RPMI8226 (cell line): ENCODE measurements around the gene KASH5.

Source experiments
- DNase-seq: peaks from one replicate; pipeline ENCODE4 v3.0.0-alpha.2; 2015

KASH5 gene, protein sequence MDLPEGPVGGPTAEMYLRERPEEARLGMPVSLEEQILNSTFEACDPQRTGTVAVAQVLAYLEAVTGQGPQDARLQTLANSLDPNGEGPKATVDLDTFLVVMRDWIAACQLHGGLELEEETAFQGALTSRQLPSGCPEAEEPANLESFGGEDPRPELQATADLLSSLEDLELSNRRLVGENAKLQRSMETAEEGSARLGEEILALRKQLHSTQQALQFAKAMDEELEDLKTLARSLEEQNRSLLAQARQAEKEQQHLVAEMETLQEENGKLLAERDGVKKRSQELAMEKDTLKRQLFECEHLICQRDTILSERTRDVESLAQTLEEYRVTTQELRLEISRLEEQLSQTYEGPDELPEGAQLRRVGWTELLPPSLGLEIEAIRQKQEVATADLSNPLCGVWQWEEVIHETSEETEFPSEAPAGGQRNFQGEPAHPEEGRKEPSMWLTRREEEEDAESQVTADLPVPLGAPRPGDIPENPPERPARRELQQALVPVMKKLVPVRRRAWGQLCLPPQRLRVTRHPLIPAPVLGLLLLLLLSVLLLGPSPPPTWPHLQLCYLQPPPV

DNA sequence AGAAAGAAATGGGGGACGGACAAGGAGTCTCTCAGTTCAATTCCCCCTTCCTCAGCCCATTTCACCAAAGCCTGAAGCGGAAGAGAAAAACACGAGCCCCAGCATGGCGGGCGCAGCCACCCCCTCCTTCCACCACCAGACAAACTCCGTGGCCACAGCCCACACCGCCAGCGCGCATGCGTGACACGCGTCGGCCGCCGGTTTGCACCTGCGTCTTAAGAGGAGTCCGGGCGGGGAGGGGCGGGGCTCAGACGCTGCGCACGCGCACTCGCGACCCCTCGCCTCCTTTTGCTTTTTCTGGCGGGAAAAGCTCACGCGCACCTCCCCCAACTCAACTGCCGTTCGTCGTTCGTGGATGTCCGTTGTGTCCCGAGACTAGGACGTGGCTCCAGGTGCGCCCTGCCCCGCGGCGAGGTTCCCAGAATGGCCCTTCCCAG lies at the start of gene KASH5:
TSS of gene KASH5 (plus strand) at position 314 of the 437 bp plus-strand sequence. CDS start 2,635 bp downstream, outside the sequence.
- DNase-seq = peak; percentile 92

DNA sequence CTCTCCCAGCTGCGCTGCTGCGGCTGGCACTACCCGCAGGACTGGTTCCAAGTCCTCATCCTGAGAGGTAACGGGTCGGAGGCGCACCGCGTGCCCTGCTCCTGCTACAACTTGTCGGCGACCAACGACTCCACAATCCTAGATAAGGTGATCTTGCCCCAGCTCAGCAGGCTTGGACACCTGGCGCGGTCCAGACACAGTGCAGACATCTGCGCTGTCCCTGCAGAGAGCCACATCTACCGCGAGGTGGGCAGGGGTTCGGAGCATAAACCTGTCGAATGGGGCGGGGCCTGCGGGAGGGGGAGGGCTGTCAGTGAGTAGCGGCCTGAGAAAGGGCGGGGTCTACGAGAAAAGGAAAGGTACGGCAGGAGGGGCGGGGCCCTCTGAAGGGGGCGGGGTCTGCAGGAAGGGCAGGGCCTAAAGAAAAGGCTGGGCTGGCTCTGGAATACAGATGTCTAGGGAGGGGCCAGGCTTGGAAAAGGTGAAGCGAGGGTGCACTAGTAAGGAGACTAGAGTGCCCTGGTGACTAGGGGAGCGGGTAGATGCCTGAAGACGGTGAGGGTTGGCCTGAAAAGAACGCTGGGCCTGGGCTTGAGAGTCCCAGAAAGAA lies 49.3 kb upstream of the KASH5 start:
- no peak for DNase-seq

DNA sequence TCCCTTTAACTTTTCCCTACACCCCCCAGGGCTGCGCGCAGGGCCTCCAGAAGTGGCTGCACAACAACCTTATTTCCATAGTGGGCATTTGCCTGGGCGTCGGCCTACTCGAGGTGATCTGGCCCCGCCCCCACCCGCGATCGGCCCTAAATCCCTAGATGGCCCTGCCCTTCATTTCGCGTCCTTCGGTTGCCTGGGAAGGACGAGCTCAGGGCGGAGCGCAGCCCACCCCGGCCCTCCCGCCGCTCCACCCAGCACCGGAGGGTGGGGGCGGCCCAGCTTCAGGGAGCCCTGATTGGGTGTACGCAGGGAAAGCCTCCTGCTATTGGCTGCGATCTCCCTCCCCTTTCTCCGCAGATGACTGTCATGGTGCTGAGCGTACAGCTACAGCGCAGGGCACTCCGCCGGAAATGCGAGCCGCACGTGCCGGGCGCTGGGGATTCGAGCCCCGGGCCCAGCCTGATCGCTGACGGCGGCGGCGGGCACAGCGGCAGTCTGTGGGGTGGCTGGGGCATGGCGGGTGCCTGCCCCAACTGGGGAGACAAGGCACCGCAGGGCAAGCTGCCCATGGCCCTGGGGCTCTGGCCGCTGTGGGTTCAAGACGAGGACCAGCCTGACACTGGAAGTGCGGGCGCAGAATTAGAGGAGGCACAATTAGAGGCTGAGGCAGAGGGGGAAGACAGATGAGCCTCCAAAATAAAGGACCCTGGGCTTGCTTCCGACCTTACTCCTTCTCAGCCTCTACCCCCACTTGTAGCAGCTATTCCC lies 48.6 kb upstream of the KASH5 start:
- DNase-seq = no peak

DNA sequence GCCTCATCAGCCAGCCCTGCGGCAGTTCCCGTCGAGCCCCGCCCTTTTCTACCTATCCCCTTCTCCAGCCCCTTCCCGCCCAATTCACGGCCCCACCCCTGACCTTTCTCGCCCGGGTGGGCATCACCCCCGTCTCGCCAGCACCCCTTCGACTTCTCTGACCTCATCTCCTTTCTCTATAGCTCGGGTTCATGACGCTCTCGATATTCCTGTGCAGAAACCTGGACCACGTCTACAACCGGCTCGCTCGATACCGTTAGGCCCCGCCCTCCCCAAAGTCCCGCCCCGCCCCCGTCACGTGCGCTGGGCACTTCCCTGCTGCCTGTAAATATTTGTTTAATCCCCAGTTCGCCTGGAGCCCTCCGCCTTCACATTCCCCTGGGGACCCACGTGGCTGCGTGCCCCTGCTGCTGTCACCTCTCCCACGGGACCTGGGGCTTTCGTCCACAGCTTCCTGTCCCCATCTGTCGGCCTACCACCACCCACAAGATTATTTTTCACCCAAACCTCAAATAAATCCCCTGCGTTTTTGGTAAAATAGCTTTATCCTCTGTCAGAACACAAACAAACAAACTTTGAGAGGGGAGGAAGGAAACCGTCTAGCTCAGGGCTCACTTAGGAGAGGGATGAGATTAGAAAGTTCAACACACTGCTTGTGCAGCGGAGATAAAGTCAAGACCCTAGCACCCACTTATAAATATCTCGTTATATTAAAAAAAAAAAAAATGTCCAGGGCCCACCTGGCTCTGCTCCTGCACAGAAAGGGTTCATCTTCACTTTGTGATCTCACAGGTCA lies 47.8 kb upstream of the KASH5 start:
- DNase-seq = no peak

DNA sequence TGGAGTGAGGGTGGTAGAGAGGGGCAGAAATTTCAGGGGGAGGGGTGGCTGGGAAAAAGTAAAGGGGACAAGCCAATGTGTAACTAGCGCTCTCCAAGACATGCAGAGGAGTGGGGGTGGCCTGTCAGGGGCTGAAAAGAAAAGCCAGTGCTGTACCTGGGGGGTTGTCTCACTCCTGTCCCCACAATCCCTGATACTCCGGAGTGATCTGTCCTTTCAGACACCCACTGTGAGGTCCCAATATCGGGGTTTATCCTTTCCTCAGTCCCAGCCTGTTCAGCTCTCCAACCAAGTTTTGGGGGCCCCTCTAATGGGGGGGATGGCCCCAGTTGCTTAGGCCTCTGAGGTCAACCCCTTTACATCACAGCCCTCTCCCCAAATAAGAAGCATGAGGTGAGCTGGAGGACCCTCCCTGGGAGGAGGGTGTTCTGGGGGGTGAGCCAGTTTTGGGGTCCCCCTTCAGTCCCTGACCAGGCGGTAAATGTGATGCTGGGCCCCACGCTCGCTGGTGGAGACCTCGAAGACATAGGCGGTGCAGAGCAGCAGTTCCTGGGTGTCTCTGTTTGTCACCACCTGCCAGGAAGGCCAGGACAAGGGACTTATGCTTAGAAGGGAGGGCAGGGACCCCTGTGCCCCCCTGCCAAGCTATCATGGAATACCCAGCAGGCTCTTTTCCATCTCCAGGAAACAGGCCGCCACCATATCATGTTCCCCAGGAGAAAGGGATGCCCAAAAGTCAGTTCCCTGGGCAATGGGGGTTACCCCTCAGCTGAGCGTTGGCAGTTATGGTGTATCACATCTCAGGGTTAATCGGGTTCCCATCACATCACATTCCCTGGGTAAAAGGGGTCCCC lies 47.0 kb upstream of the KASH5 start:
- no peak for DNase-seq

DNA sequence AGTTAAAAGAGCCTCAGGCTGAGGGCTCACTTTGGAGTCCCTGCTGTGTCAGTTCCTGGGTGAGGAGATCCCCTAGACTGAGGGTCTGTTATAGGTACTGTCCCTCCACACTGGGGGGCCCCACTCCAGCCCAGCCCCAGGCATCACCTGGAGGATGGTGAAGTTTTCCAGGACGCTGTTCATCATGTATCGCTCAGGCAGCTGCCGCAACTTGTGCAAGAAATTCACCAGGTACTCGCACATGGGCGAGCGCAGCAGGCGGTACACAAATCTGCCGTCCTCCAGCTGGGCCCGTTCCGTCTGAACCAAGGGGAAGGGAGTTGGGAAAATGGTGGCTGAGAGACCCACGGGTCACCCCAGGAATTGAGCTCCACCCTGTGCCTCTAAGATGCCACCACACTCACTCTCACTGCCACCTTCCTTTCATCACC lies 45.7 kb upstream of the KASH5 start:
- DNase-seq = no peak

DNA sequence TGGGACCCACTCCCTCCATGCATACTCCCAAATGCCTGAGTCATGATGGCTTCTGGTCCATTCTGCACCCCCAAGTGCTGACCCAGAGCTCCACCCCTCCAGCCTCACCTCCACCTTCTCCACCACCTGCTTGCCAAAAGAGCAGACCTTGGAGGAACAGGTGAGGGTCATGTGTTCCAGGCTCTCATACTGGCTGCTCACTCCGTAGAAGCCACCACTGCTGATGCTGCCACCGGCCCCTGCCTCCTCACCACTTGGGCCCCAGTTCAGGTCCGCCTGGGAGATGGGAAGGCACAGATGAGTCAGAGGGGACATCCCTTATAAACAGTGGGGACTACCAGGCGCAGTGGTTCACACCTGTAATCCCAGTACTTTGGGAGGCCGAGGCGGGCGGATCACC lies 44.9 kb upstream of the KASH5 start:
- no peak for DNase-seq

DNA sequence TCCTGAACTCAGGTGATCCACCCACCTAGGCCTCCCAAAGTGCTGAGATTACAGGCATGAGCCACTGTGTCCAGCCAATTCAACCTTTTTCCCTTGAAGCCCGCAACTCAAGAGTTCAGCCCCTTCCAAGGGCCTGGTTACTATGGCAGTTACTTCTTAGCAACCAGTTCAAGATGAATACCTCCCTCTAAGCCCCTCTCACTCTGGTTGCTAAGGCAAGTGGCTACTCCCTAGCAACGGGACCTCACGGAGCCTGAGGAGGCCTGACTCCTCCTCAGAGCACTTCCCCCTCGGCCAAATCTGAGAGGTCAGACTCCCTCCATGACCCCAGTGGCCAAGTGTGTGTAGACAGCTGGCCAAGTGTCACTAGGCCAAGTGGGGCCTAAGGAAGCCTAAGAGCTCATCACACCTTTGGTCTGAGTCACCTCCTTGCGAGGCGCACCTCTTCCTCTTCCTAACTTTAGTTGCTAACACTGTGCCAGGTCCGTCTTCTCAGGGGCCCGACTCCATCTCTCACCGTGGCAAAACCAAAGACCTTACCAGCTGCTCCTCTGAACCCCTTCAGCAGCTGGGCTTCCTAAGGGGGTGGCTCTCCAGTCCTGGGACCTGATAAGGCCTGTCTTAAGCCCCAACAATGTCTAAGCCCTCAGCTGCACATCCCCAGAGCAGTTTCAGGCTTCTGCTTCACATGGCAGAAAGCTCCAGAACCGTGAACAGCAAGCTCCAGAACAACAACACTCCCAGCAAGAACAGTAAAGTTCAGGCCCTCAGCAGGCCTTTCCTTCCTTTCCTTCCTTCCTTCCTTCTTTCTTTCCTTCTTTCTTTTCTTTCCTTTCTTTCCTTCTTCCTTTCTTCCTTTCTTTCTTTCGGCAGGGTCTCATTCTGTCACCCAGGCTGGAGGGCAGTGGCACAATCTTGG lies 43.3 kb upstream of the KASH5 start:
- no peak for DNase-seq

DNA sequence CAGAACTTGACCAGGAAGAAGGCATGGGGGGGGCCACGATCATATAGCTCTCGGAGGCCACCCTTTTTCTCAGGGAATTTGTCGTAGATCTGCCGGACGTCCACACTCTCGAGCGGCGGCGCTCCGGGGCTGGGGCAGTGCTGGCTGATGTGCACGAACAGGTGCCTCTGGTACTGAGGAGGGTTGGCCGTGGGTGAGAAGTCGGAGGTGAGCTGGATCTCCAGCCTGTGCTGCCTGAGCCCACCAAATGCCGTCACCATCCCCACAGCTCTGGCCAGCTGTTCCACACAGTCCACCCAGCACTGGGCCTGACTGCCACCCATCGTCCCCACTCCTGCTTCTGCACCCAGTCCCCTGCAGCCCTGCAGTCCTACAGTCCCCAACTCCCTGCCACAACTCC lies 40.9 kb upstream of the KASH5 start:
- DNase-seq = no peak

DNA sequence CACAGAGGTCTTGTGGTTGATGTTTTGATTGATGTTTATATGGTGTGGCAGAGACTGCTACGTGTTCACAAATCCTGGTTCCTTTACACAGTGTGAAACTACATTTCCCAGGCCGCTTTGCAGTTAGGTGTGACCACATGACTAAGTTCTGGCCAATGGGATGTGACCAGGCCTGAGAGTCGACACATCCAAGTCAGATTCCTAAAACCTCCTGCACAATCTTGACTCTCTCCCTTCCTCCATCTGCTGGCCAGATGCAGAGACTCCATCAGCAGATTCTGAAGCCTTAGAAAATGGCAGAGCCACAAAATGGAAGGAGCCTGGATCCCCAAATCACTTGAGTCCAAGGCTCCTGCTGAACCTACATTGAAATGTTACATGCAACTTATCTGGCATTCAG lies 40.2 kb upstream of the KASH5 start:
- DNase-seq = peak; percentile 21

DNA sequence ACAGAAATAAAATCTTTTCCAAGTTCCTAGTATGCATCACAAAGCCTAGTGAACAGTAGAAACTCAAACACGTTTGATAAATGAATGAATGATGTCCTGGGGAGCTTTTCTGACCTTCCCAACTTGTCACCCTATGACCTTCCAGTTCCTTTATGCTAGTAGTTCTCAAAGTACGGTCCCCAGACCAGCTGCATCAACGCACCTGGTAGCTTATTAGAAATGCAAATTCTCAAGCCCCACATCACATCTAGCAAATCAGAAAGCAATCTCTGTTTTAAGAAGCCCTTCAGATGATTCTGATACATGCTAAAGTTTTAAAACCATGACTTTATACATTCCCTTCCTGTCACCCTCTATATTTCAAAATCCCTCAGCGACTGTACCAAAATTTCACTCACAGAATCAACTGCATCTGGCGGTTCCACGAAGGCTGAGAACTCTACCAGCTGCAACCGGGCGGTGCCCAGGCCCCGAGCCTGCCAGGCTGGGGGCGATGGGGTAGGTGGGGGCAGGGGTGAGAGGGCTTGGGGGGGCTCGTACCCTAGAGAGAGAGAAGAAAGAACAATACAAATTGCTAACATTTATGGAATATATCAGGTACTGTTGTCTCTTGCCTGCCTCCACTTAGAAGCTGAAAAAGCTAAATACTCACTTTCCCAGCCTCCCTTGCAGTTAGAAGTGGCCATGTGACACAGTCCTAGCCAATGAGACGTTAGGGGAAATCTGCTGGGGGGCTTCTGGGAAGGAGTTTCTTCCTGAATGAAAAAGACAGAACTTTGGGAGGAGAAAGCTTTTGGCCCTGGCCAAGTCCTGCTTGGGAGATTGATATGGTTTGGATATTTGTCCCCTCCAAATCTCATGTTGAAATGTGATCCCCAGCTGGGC lies 39.5 kb upstream of the KASH5 start:
- DNase-seq = no peak

DNA sequence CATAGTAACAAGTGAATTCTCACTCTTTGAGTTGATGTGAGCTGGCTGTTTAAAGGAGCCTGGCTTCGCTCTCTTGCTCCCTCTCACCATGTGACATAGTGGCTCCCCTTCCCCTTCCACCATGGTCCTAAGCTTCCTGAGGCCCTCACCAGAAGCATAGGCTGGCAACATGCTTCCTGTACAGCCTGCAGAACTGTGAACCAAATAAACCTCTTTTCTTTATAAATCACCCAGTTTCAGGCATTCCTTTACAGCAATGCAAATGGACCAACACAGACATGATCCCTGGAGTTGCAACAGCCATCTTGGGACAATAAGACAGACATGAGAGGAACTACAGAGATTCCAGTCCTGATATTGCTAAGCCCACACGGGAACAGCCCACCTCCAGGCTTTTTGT lies 38.5 kb upstream of the KASH5 start:
- DNase-seq = no peak

DNA sequence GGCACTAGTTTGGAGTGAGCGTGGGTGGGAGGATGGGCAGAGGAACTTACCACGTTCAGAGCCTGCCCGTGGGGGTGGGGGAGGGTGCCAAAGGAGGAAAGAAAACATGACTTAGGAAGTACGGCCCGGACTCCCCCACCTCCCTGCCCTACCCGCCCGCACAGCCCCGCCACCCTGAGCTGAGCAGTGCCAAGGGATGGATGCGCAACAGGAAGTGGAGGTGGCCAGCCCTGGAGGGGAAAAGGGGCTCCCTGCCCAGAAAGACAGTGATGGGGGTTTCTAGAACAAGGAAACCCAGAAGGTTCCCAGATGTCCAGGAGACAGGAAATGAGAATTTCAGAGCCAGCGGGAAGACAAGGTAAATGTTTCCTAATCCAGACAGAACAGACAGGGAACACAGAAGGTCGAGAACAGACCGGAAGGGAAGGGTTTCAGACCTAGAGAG lies 32.1 kb upstream of the KASH5 start:
- DNase-seq = peak; percentile 20

DNA sequence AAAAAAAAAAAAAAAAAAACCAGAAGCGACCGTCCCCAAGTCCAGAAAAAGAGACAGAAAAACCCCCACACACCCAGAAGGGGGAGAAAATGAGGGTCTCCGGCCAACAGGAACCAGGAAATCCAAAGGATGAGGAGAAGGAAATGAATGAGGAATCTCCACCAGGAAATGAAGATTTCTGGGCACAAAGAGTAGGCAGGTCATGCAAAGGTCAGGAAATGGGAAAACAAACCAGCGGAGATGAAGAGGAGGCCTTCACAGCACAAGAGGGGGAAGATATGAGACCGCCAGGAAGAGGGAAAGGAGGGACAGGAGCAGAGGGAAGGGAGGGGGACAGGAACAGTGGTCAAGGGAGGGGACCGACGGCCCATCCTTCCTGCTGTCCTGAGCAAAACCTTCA lies 31.7 kb upstream of the KASH5 start:
- DNase-seq = no peak

DNA sequence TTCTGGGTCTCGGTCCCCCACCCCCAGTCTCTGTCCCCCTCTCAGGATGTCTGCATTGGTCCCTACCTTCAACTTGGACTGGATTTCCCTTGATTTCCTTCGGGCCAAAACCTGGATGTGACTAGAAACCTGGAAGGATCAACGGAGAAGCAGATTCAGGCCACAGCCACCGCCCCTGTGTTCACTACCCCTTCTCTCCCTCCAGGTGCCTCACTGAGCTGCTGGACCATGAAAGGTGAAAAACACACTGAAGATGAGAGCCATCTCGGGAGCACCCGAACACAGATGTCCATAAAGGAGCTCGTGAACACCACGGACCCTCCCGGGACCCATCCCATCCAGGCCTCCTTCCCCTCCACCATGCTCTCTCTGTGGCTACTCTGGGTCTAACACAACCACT lies 30.9 kb upstream of the KASH5 start:
- DNase-seq = no peak

DNA sequence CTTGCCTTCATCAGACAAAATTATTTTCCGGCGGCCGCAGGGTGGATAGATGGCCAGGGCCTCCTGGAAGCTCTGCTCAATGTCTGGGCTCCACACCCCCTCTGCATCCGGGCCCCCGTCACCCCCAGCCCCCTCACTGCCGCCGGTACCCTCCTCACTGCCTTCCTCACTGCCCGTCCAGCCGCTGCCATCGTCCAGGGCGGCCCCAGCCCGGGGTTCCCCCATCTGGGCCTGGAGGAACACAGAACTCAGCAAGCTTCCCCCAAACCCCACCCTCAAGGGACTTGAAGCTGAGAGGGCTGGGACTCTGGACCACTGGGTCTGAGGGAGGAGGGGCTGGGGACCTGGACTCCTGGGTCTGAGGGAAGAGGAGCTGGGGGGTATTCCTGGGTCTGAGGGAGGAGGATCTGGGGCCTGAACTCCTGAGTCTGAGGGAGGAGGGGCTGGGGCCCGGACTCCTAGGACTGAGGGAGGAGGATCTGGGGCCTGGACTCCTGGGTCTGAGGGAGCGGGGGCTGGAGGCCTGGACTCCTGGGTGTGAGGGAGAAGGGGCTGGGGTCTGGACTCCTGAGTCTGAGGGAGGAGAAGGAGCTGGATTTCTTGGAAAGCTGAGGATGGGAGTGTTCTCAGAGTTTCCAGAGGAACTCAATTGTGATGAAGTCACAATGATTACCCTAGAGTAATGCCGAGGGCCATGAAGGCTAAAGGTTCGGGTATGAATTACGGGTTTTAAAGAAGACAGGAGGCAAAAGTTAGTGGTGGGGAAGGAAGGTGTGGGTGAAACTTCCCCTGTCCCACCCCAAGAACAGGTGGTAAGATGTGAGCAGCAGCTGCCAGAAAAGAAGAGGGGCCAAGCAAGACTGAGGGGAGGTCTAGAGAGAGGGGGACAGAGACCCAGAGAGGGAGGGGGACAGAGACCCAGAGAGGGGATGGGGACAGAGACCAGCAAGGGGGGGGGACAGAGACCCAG lies 27.9 kb upstream of the KASH5 start:
- DNase-seq = no peak

DNA sequence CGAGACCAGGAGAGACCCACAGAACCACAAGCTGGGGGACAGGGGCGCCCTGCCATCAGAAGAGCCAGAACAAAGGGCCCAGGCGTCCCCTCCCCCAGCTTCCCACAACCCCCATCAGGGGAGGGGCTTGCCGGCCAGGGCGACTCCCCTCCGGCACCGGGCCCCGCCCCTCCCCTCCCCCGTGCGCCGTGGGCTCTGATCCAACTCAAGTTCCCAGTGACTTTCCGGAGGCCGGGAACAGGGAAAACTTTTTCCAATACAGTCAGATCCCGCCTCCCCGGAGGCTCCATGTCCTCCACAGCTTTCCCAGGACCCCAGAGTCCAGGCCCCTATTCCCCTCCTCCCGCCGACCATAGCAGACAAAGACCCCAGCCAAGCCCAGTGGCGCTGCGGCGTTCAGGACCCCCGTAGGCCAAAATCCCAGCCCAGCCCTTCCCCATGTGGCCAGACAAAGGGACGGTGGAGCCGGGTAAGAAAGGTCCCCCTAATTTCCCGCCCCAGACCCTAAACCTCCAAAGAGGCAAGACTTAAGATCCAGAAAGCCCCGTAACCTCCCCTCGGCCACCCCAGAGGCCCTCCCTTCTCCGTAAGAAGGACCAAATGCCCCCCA lies 26.5 kb upstream of the KASH5 start:
- DNase-seq = no peak
